Measurements from ENCODE around the gene NADK2.

DNA sequence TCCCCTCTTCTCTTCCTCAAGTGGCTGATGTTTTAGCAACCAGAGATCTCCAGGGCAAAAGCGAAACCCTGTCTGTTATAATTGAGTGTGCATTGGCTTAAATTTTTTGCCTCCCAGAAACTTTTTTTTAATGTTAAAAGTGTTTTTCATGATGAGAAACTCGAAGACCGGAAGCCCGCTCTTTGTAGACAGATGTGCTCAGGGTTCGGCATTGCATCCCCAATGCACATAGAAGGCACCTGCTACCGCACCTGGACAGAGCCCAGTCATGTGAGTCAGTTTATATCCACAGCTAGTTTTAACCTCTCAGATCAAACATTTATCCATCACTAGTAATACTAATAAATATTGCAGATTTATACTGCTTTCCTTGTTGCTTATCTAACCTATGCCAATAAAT, 19.5 kb upstream of the NADK2 start:
- TF ChIP-seq NFIC (IDR thresholded peaks at IDR 0.05) (no peak), RAD21 (IDR thresholded peaks at IDR 0.05; ENCODE audit: low read depth) (no peak), FOXM1 (IDR thresholded peaks at IDR 0.05; ENCODE audit: borderline replicate concordance, low read depth) (no peak)
- TF ChIP-seq, protein P1, sequence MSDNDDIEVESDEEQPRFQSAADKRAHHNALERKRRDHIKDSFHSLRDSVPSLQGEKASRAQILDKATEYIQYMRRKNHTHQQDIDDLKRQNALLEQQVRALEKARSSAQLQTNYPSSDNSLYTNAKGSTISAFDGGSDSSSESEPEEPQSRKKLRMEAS (IDR thresholded peaks at IDR 0.05), result no peak
